GM04503 (cell line): ENCODE results near the gene ROCK2.
"Not testable (repeated sequence)": the region's sequence is repeated elsewhere in the genome, so short reads cannot be mapped to it uniquely, and the experiment has no call there.

Experiments used
- DNase-seq: peaks from one replicate; pipeline ENCODE4 v3.0.0-alpha.2; 2012; ENCODE audit warnings: low read depth

The ROCK2 gene

DNA sequence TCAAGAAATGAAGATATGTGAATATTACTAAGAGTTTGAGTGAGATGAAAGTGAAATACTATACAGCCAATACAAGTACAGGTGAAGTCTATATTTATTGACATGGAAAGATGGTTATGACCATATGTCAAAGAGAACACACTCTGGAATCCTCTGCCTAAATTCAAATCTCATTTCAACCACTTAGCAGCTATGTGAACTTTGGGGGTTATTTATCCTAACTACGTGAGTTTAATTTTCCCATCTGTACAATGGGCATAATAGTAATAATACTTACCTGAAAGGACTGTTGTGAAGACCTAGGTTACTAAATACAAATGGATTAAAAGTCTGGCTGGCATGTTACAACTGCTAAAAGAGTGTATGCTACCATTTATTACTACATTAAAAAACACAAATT, 79.6 kb downstream of the ROCK2 start:
- DNase-seq: no peak

DNA sequence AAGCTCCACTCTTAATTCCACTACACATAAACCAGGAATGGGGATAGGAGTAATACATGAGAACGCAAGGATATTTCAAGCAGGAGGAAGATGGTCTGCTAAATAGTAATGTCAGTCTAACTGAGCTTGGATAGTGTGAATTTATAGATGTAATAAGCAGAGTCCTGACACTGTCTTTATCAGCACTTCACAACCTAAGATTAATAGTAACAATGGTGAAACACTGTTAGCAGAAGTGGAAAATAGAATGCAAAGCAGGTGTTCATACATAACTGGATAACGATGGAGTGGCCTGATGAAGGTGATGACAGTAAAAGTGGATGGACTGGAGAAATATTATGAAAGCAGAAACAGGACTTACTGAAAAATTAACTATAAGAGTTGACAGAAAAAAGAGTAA, 80.4 kb downstream of the ROCK2 start:
- no peak for DNase-seq

DNA sequence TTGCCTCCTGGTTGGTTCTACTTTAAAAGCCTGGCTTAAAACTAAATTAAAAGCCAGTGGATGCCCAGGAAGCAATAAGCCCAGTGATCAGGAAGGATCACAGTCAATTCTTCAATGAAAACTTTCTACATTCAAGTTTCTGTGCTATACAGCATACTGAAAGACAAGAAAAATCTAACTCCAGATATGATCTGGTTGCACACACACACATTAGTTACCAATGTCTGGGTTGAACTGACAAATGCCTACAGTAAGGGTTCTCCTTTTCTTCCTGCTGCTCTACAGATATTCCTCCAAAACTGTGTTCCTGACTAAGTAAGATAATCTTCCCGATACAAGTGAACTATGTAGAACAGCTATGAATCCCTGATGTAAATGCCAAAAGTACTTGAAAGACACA, 81.3 kb downstream of the ROCK2 start:
- no peak for DNase-seq

DNA sequence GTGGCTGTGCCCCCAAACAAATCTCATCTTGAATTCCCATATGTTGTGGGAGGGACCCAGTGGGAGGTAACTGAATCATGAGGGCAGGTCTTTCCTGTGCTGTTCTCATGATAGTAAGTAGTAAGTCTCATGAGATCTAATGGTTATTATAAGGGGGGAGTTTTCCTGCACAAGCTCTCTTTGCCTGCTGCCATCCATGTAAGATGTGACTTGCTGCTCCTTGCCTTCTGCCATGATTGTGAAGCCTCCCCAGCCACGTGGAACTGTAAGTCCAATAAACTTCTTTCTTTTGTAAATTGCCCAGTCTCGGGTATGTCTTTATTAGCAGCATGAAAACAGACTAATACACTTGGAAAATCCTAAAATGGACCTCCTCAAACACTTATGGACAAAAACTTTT, 82.0 kb downstream of the ROCK2 start:
- DNase-seq: not testable (repeated sequence)

DNA sequence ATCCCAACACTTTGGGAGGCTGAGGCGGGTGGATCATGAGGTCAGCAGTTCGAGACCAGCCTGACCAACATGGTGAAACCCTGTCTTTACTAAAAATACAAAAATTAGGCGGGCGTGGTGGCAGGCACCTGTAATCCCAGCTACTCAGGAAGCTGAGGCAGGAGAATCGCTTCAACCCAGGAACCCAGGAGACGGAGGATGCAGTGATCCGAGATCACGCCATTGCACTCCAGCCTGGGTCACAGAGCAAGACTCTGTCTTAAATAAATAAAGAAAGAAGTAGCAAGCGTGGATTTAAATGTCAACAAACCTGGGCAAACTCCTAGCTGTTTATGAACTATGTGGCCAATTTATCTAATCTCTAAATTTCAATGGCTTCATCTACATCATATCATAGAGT, 82.9 kb downstream of the ROCK2 start:
- not testable (repeated sequence) for DNase-seq

DNA sequence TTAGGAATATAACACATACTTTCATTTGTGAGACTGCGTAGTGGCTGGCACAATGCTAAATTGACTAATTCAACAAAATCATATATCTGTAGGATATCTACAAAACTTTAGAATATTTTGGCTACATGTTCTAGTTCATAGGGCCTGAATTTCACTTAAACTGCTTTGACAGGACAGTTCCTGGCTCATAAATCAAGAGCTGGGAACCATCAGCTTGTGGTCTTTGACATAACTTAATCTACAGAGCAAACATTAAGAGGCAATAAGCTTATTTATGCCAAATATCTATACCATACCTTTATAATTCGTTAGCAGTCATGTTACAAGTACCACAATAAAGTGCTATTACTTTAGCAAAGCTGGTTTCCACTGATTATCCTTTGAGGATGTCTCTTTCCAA, 83.5 kb downstream of the ROCK2 start:
- no peak for DNase-seq

DNA sequence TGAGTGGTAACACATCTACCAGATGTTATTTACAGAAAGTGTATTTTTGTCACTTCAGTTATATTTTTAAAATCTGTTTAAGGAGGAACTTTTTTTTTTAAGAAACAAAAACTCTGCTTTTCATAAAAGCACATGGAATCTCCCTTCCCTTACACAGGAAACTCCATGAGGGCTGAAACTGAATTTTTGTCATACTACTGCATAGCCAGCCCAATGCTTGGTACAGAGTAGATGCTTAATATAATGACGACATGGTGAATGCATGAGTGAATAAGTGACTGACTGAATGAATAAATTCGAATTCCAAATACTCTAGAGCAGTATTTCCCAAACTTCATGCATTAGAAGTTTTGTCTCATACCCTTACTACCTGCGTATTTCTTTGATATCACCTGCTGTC, 86.5 kb downstream of the ROCK2 start:
- DNase-seq: no peak

DNA sequence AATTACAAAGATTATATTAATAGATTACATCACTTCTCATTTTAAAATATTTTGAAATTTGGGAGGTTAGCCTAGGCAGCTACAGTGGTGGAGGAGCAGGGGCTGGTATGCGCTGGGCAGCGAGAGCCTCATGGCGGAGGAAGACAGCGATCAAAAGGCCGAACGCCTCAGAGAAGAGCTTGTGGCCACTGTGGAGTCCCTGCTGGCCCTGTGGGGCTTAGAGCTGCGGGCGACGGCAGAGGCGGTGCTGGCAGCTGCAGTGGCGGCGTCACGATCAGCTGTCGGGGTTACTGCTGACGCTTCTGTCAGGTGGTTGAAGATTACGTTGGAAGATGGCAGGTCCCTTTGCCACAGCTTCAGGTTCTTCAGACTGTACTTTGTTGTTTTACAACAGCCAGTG, 87.4 kb downstream of the ROCK2 start:
- no peak for DNase-seq

DNA sequence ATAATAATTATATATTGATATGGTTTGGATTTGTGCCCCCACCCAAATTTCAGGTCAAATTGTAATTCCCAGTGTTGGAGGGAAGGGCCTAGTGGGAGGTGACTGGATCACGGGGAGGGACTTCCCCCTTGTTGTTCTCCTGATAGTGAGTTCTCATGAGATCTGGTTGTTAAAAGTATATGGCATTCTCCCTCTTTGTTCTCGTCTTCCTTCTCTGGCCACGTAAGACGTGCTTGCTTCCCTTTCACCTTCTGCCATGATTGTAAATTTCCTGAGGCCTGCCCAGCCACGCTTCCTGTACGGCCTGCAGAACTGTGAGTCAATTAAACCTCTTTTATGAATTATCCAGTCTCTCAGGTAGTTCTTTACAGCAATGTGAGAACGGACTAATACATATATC, 88.3 kb downstream of the ROCK2 start:
- no peak for DNase-seq

DNA sequence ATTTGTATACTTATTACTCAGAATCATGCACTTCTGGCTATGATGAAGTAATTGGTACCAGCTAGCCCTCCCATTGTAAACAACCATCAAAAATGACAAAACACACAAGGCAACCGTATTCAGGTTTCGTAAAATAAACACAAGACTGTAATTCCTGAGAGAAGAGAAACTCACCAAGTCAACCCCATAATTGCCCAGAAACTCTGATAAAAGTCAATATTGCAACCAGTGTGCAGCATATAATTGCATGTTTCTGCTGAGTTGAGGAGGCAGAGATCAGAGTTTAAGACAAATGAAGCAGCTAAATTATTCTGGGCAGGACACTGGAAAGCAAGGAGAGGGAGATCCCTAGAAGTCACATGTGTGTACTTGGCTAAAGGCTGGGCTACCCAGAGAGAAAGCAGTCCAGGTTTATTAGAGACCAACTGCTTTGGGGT, 90.3 kb downstream of the ROCK2 start:
- DNase-seq: no peak

DNA sequence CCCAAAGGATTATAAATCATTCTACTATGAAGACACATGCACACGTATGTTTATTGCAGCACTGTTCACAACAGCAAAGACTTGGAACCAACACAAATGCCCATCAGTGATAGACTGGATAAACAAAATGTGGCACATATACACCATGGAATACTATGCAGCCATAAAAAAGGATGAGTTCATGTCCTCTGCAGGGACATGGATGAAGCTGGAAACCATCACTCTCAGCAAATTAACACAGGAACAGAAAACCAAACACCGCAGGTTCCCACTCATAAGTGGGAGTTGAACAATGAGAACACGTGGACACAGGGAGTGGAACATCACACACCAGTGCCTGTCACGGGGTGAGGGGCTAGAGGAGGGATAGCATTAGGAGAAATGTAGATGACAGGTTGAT, 92.0 kb downstream of the ROCK2 start:
- DNase-seq: not testable (repeated sequence)

DNA sequence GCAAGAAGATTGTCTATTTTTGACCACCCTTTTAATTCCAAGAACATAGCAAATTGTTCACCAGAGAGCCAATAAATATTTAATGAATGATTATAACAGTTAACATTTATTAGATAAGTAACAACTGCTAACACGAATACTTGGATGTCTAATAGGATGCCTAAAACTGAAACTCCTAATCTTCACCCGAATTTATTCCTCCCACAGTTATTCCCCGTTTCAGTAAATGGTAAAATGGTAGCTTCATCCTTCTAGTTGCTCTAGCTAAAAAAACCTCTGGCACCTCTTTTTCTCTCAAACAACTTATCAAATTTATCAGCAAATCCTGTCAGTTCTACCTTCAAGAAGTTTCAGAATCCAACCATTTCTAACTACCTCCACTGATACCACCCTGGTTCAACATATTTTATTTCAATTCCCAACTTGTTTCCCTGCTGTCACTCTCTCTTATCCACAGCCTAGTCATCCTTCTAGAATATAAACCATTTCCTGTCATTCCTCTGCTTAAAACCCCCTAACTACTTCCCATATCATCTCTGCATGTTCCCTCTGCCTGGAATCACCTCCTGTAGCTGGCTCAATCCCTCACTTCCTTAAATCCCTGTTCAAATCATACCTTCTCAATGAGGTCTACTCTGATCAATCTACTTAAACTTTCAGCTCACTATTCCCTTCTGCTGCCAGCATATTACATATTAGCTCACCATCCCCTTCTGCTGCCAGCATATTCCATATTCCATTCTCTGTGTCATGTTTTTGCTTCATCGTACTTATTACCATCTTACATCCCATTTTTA, 93.8 kb downstream of the ROCK2 start:
- no peak for DNase-seq

DNA sequence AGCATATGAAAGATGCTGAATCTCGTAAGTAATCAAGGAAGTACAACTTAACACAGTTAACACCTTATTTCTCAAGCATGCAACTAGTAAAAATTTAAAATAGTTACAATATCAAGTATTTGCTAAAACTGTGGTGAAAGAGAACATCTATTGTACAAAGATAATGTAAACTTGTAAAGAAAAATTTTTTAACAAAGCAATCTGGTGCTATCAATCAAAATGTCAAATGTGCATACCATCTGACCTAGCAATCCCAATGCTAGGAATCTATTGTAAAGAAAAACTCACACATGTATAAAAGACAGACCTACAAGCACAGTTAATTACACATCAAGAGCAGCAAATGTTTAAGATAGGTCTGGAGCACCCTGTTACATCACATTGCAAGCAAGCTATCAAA, 99.1 kb downstream of the ROCK2 start:
- no peak for DNase-seq

DNA sequence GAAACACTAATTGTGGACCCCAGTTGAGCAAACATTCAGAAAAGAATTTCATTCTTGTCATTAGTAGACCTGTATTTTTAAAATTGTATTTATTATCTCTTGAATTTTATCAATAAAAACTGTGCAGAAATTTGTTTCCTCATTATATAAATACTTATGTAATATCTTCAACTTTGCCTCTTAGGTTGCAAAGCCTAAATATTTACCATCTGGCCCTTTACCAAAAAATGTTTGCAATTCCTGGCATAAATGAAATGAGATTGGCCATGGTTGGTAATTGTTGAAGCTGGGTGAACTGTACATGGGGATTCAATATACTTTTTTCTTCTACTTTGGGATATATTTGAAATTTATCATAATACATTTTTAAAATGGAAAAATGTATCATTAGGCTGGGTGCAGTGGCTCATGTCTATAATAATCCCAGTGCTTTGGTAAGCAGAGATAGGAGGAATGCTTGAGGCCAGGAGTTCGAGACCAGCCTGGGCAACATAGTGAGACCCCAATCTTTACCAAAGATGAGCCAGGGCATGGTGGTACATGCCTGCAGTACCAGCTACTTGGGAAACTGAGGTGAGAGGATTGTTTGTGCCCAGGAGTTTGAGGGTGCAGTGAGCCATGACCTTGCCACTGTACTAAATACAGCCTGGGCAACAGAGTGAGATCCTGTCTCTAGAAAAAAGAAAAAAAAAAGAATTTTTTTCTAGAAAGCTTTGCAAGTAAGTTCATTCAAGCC, 100.2 kb downstream of the ROCK2 start:
- no peak for DNase-seq

DNA sequence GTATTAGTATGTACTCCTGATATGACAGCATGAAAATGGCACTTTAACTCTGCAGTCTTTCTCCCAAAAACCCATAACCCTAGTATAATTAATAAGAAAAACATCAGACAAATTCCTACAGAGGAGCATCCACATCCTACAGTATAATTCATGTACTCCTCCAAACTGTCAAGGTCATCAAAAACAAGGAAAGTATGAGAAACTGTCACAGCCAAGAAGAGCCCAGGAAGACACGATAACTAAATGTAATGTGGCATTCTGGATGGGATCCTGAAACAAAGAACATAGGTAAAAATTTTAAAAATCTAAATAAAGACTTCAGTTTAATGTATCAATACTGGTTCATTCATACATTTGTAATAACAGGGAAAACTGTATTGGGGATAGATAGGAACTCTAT, 100.9 kb downstream of the ROCK2 start:
- no peak for DNase-seq

DNA sequence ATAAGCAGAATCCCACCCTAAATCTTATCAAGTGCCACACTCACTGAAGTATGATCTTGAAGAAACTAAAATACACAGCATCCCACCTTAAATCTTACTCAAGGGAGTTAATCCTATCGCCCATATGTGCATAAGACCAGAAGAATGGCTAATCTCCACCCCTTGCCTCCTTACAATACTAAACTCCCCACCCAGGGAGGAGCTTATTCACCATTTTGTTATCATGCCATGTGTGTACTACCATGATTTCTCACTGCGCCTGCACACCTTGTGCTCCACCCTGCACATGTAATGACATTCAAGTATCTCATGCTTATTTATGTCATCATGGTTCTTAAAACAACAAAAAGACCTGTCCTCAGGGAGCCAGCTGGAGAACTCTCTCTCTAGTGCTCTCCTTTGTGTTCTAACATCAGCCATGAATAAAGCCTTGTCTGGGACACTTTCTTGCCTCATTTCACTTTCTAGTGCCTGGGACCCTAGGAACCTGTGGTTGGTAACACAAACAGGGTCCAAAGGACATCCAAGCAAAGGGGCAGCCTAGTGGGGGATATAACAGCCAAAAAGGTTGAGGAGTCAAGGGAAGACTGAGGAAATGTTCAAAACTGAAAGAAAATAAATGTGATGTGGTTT, 101.8 kb downstream of the ROCK2 start:
- no peak for DNase-seq

DNA sequence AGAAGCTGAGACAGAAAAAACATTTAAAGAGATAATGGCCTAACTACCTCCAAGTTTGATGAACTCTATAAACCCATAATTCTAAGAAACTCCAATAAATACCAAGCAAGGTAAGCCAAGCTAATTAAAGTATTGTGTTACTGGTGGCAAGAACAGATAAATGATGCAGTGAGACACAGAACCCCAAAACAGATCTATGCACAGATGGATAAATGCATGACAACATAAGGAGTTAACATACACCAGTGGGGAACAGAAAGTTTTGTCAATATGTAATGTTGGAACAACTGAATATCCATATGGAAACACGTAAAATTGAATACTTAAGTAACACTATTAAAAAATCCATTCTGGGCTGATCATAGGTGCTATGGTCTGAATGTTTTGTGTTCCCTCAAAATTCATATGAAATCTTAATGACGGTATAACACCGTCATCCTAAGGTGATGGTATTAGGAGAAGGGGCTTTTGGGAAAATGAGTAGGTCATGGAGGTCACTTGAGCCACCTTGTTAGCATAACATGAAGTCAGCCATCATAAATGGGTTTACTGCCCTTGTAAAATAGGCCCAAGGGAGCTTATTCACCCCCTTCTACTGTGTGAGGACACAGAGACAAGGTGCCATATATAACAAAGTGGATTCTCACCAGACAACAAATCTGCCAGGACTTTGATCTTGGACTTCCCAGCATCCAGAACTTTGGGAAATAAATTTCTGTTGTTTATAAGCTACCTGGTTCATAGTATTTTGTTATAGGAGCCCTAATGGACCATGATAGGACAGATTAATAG, 102.8 kb downstream of the ROCK2 start:
- DNase-seq: no peak

DNA sequence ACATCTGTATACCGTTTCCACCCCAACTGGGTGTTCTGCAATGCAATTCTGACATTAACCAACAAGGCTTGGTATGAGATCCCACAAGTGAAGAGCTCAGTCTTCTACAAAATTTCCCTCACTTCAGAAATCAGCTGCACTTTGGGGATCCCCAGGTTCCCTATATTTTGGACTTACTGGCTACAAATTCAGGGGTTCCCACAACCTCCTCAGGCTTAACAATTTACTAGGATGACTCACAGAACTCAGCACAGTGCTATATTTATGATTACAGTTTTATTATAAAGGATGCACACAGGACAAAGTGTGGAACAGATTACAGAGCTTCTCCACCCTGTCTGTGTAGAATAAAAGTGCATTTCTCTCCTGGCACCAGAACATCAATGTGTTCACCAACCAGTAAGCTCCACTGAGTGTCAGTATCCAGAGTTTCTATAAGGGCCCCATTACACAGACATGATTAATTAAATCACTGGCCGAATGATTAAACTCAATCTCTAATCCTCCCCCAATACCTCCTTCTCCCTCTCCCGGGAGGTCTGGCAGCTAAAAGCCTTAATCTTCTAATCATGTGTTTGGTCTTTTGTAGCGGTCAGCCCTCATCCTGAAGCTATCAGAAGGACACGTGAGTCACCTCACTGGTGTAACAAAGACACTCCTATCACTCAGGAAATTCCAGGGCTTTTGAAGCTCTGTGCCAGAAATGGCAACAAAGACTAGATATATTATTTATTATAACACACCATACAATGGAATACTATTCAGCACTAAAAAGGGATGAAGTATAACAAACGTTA, 104.6 kb downstream of the ROCK2 start:
- no peak for DNase-seq

DNA sequence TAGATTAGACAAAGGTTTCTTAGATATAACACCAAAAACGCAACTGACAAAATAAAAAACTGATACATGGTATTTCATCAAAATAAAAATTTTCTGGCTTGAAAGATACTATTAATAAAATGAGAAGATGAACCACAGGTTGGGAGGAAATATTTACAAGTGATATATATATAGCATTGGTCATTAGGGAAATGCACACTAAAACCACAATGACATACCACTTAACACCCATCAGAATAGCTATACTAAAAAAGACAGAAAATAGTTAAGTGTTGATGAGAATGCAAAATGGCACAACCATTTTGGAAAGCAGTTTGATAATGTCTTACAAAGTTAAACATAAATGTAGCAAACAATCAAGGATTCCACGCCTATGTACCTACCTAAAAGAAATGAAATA, 105.3 kb downstream of the ROCK2 start:
- DNase-seq: no peak

DNA sequence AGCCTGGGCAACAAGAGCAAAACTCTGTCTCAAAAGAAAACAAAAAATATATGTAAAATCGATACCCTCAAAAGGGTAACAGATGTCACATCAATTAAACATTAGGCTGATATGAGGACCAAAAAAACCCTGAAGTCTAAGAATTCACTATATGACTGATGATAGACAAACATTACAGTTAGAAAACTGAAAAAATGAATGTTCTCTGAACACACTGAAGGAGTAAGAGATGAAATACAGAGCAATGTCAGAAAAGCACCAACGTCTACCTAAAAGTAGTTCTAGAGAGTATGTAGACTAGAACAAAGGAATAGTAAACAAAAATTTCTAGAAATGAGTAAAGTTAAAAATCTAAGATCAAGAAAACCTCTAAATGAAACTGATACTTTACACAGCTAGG, 107.3 kb downstream of the ROCK2 start:
- no peak for DNase-seq

DNA sequence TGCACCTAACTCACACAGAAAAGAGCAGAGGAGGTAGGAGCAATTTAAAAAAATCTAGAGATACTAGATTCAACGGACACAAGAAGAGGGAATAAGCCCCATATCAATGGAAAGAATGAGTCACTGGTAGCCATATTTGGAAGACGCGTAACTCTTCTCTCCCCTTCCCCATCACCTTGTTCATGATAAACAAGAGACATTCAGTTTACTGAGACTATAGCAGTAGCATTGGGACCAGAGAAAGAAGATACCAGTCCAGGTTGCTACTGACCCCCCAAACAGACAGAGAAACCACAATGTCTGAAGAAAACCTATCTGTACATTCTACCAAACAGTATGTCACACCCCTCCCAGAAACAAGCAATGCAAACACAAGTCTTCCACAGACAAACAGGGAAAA, 108.1 kb downstream of the ROCK2 start:
- no peak for DNase-seq

DNA sequence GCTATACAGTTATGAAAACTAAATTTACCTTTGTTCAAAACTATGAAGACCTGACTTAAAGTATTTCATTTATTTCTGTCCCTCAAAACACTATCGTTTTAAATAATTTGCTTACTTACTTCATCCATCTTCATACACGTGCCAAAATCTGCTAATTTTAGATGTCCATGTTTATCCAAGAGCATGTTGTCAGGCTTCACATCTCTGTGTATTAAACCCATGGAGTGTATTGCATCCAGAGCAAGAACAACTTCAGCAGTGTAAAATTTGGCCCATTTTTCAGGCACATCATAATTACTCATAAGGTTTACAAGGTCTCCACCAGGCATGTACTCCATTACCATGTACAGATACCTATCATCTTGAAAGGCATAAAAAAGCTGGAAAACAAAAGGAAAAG, 108.9 kb downstream of the ROCK2 start:
- no peak for DNase-seq
